K562 (cell line): ENCODE data around the gene ARMC2. TPM values are rescaled to one million over a fixed set of nuclear protein-coding genes. Genes with fewer than 3 reads are reported as not detected.

Source experiments
- ATAC-seq: fragments of 200-7000 bp; cut with Tn5 transposase; 3 replicates; pipeline ENCODE4 v1.9.1; 2020; ENCODE audit warnings: moderate library complexity
- BruUV-seq: library from RNA; stranded (reverse); fragments of 400-500 nt; replicated peaks from 2 replicates; lab custom pipeline; 2021; lab: Mats Ljungman, UMichigan
- CTCF ChIA-PET: fragments of 300-600 bp; formaldehyde crosslinking; extraction: SDS; loops from one replicate; lab custom pipeline; 2021; ENCODE audit warnings: low intra/inter-chr PET ratio; lab: Yijun Ruan, JAX
- POLR2A ChIA-PET: fragments of 300-600, 350-650 bp; sonication (Branson Sonifier 250); formaldehyde crosslinking; extraction: SDS; loops from one replicate; lab custom pipeline; 2021; ENCODE audit warnings: antibody characterized with exemption, inconsistent platforms; lab: Yijun Ruan, JAX
- DNase-seq, 4 experiments: peaks; one replicate each; pipeline versions ENCODE4 v3.0.0 to v3.0.0-alpha.2; 2011 to 2018; ENCODE audit warnings: low spot score in 3 of 4, mixed read lengths in 3 of 4; ENCODE audit errors: extremely low read depth in 1 of 4
- FAIRE-seq: peaks from 2 replicates; lab custom pipeline; 2011; peaks lifted over from hg19 to GRCh38; lab: Jason Lieb, UNC
- H2AFZ ChIP-seq: 2 replicates; pipeline ENCODE4 v1.6.0; 2011; ENCODE audit warnings: low read depth, low read length, control low read depth, inconsistent platforms
- H3K27ac ChIP-seq: fragments of 200-600 bp; 3 replicates; pipeline ENCODE4 v1.8.0; 2011; ENCODE audit warnings: low read depth, mild to moderate bottlenecking, control low read depth, inconsistent platforms, low read length, moderate library complexity, mixed read lengths; ENCODE audit errors: extremely low read depth
- H3K27me3 ChIP-seq, 2 experiments: fragments of 300-600 bp in 1 of 2; 2 replicates in 1 of 2; 3 replicates in 1 of 2; pipeline versions ENCODE4 v1.6.0 to v1.8.0; 2011; ENCODE audit warnings: inconsistent platforms in 2 of 2, low read length in 2 of 2, mild to moderate bottlenecking in 1 of 2, mixed read lengths in 1 of 2, moderate library complexity in 1 of 2; ENCODE audit not compliant: control insufficient read depth in 2 of 2, insufficient read depth in 2 of 2
- H3K36me3 ChIP-seq: fragments of 300-600 bp; 3 replicates; pipeline ENCODE4 v1.8.0; 2011; ENCODE audit warnings: mild to moderate bottlenecking, low read length, inconsistent platforms; ENCODE audit not compliant: control insufficient read depth, insufficient read depth
- H3K4me1 ChIP-seq, 2 experiments: fragments of 200-600 bp in 1 of 2; replicated peaks in 1 of 2; 2 replicates in 1 of 2; 3 replicates in 1 of 2; pipeline versions ENCODE4 v1.5.1 to v1.8.0; 2011; ENCODE audit warnings: inconsistent platforms in 2 of 2, low read length in 2 of 2, mild to moderate bottlenecking in 1 of 2, mixed read lengths in 1 of 2, moderate library complexity in 1 of 2; ENCODE audit not compliant: control insufficient read depth in 2 of 2, insufficient read depth in 2 of 2
- H3K4me2 ChIP-seq: 2 replicates; pipeline ENCODE4 v1.6.1; 2011; ENCODE audit warnings: low read length, control low read depth, inconsistent platforms, mixed read lengths; ENCODE audit not compliant: insufficient read depth
- H3K4me3 ChIP-seq: fragments of 200-600 bp; sonication (generic), shearing (Covaris generic); 2 replicates; pipeline ENCODE4 v1.5.1; 2016; ENCODE audit warnings: control low read depth, inconsistent platforms
- H3K79me2 ChIP-seq: fragments of 200-600 bp; 3 replicates; pipeline ENCODE4 v1.8.0; 2011; ENCODE audit warnings: low read length, inconsistent platforms; ENCODE audit not compliant: control insufficient read depth, insufficient read depth
- H3K9ac ChIP-seq, 2 experiments: 2 replicates each; pipeline versions ENCODE4 v1.6.0 to v1.6.1; 2011; ENCODE audit warnings: low read depth in 2 of 2, low read length in 2 of 2, control low read depth in 1 of 2, inconsistent platforms in 1 of 2, mild to moderate bottlenecking in 1 of 2, mixed read lengths in 1 of 2; ENCODE audit not compliant: insufficient read depth in 1 of 2
- H3K9me1 ChIP-seq: one replicate; pipeline ENCODE4 v1.6.0; 2011; ENCODE audit warnings: inconsistent platforms, mild to moderate bottlenecking, low read length, moderate library complexity; ENCODE audit not compliant: control insufficient read depth, insufficient read depth
- H3K9me3 ChIP-seq: replicated peaks from 2 replicates; pipeline ENCODE4 v1.5.1; 2011; ENCODE audit warnings: low read depth, low read length, inconsistent platforms; ENCODE audit not compliant: control insufficient read depth, insufficient read depth
- H4K20me1 ChIP-seq: replicated peaks from 2 replicates; pipeline ENCODE4 v1.6.1; 2011; ENCODE audit warnings: low read length, inconsistent platforms, mixed read lengths; ENCODE audit not compliant: control insufficient read depth, insufficient read depth
- C11orf30 ChIP-seq: fragments of 450-650 bp; IDR thresholded peaks from 2 replicates; pipeline ENCODE4 v1.6.1; 2016; ENCODE audit warnings: low read depth, mild to moderate bottlenecking
- CCAR2 ChIP-seq: fragments of 200-400 bp; formaldehyde crosslinking; IDR thresholded peaks from 2 replicates; pipeline ENCODE4 v1.6.1; 2017; ENCODE audit warnings: mild to moderate bottlenecking, low read depth, low read length
- FOXK2 ChIP-seq, 2 experiments: fragments of 450-650 bp; IDR thresholded peaks in 1 of 2; conservative IDR thresholded peaks in 1 of 2; 2 replicates each; pipeline ENCODE4 v1.6.1; 2016; ENCODE audit warnings: low read depth in 2 of 2, mild to moderate bottlenecking in 1 of 2
- HLTF ChIP-seq: fragments of 450-650 bp; IDR thresholded peaks from 2 replicates; pipeline ENCODE4 v1.6.1; 2016
- L3MBTL2 ChIP-seq: fragments of 450-650 bp; IDR thresholded peaks from 2 replicates; pipeline ENCODE4 v1.6.1; 2016; ENCODE audit warnings: mild to moderate bottlenecking, moderate library complexity
- MAZ ChIP-seq, 2 experiments: fragments of 450-650 bp in 1 of 2; sonication (generic) in 1 of 2; formaldehyde crosslinking; IDR thresholded peaks in 1 of 2; conservative IDR thresholded peaks in 1 of 2; 2 replicates each; pipeline versions ENCODE4 v1.4.0 to v1.5.0; 2020; ENCODE audit warnings: mild to moderate bottlenecking in 1 of 2, missing genetic modification reagents in 1 of 2
- MCM7 ChIP-seq, 2 experiments: fragments of 450-650 bp; IDR thresholded peaks; 2 replicates each; pipeline ENCODE4 v1.6.1; 2016 to 2018
- RBM15 ChIP-seq: fragments of 200-400 bp; formaldehyde crosslinking; IDR thresholded peaks from 2 replicates; pipeline ENCODE4 v1.6.1; 2018; ENCODE audit warnings: mild to moderate bottlenecking, low read length, moderate library complexity; ENCODE audit not compliant: insufficient read depth
- SMAD1 ChIP-seq: fragments of 150-350 bp; IDR thresholded peaks from 2 replicates; pipeline ENCODE4 v1.6.1; 2014; ENCODE audit warnings: low read length, low read depth; ENCODE audit not compliant: partially characterized antibody
- SOX6 ChIP-seq: fragments of 450-650 bp; IDR thresholded peaks from 2 replicates; pipeline ENCODE4 v1.6.1; 2014; ENCODE audit warnings: mild to moderate bottlenecking
- SRSF1 ChIP-seq: fragments of 200-400 bp; formaldehyde crosslinking; IDR thresholded peaks from 2 replicates; pipeline ENCODE4 v1.6.1; 2017; ENCODE audit warnings: mild to moderate bottlenecking, low read depth, low read length, moderate library complexity
- TSC22D4 ChIP-seq: fragments of 450-650 bp; IDR thresholded peaks from 2 replicates; pipeline ENCODE4 v1.6.1; 2016; ENCODE audit warnings: missing genetic modification characterization, missing biosample characterization, control low read depth
- ZNF282 ChIP-seq: sonication (generic); formaldehyde crosslinking; IDR thresholded peaks from 2 replicates; pipeline ENCODE4 v1.8.1; 2023; ENCODE audit warnings: missing genetic modification reagents
- ZNF668 ChIP-seq: fragments of 250-450 bp; sonication (Bioruptor Pico); IDR thresholded peaks from 2 replicates; pipeline ENCODE4 v1.8.0; 2022; ENCODE audit warnings: mild to moderate bottlenecking, inconsistent platforms
- whole genome bisulfite sequencing: fragments of 100-300 bp; shearing (Covaris generic); methylation state at CpG from one replicate; pipeline ENCODE4 v1.1.6; 2016; ENCODE audit warnings: low coverage, mixed read lengths; ENCODE audit not compliant: insufficient coverage; ENCODE audit errors: missing lambda C conversion rate; 5-methylcytosine and 5-hydroxymethylcytosine counted together
- in situ Hi-C: fragments of 300-500 bp; cut with MboI; formaldehyde crosslinking; loops from 4 replicates; pipeline ENCODE4 v1.15.0; 2018; ENCODE audit warnings: inconsistent platforms, mixed read lengths
- intact Hi-C: fragments of 100-400 bp; cut with micrococcal nuclease; formaldehyde crosslinking; loops from 2 replicates; pipeline ENCODE4 v1.14.2; 2022
- polyA plus RNA-seq, 8 experiments: library from polyadenylated mRNA; depleted of rRNA in 4 of 8; stranded (reverse) in 5 of 8; unstranded in 3 of 8; fragments of >200 nt; fragmentation: Nextera tagmentation in 2 of 8; fragmentation: Illumina TruSeq in 1 of 8; extraction: Ambion mirVana in 2 of 8; extraction: Trizol in 1 of 8; gene quantifications; 2 replicates each; pipeline versions ENCODE4 v1.2.1 to v1.2.3, GENCODE V29; 2011 to 2014; ENCODE audit warnings: inconsistent platforms in 1 of 8, missing spikeins in 1 of 8
- total RNA-seq, 7 experiments: library from RNA; depleted of rRNA in 6 of 7; stranded (reverse); fragments of >200 nt in 6 of 7; fragmentation: Illumina TruSeq in 2 of 7; extraction: Trizol in 2 of 7; gene quantifications; 2 replicates each; pipeline versions ENCODE4 v1.2.1 to v1.2.3, GENCODE V29; 2011 to 2021; ENCODE audit warnings: low replicate concordance in 1 of 7
- TF ChIP-seq, protein P1 (sequence below): fragments of 450-650 bp; formaldehyde crosslinking; IDR thresholded peaks from 2 replicates; pipeline ENCODE4 v1.4.0; 2022; ENCODE audit warnings: missing genetic modification characterization
- TF ChIP-seq, protein P2 (sequence below): fragments of 250-450 bp; sonication (Bioruptor Pico); IDR thresholded peaks from 2 replicates; pipeline ENCODE4 v1.8.0; 2022; ENCODE audit warnings: inconsistent platforms, mild to moderate bottlenecking, moderate library complexity, borderline replicate concordance
- TF ChIP-seq, protein P3 (sequence below), 2 experiments: fragments of 250-450 bp in 1 of 2; fragments of 450-650 bp in 1 of 2; sonication (Bioruptor Pico) in 1 of 2; IDR thresholded peaks; 2 replicates each; pipeline versions ENCODE4 v1.6.1 to v1.8.0; 2016 to 2021; ENCODE audit warnings: mild to moderate bottlenecking in 2 of 2, moderate library complexity in 2 of 2, missing compliant biosample characterization in 1 of 2, missing genetic modification characterization in 1 of 2
- TF ChIP-seq, protein P4 (sequence below): fragments of 200-800 bp; sonication (Bioruptor generic); IDR thresholded peaks from 2 replicates; pipeline ENCODE4 v1.6.1; 2017; ENCODE audit warnings: missing genetic modification characterization, missing compliant biosample characterization

The ARMC2 gene
- total and polyA plus RNA-seq, 9 of the 15 experiments (the other 6 are each of a cell fraction or from before 2014, with no cell fraction given), result 0.14 to 3.0 (median 0.82) TPM

DNA sequence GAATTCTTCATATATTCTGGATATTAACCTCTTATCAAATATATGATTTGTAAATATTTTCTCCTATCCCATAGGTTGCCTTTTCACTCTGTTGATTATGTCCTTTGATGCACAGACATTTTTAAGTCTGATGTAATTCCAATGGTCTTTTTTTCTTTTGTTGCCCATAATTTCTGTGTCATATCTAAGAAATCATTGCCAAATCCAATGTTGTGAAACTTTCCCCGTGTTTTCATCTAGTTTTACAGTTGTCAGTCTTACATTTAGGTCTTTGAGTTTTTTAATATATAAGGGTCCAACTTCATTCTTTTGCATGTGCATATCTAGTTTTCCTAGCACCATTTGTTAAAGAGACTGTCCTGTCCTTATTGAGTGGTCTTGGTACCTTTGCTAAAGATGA is 134.9 kb downstream of the ARMC2 start:
- POLR2A ChIA-PET, result no interaction called here
- TF ChIP-seq, protein P1, sequence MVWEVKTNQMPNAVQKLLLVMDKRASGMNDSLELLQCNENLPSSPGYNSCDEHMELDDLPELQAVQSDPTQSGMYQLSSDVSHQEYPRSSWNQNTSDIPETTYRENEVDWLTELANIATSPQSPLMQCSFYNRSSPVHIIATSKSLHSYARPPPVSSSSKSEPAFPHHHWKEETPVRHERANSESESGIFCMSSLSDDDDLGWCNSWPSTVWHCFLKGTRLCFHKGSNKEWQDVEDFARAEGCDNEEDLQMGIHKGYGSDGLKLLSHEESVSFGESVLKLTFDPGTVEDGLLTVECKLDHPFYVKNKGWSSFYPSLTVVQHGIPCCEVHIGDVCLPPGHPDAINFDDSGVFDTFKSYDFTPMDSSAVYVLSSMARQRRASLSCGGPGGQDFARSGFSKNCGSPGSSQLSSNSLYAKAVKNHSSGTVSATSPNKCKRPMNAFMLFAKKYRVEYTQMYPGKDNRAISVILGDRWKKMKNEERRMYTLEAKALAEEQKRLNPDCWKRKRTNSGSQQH, result no peak
- TF ChIP-seq MCM7 (IDR thresholded peaks at IDR 0.05) (no peak), MAZ (CRISPR knock-in tag; conservative IDR thresholded peaks at IDR 0.05 in 1 of 2, IDR thresholded peaks at IDR 0.05 in 1 of 2) (no peak), ZNF668 (no peak), SMAD1 (no peak), RBM15 (no peak), HLTF (no peak), ZNF282 (CRISPR knock-in tag) (no peak), CCAR2 (no peak), C11orf30 (no peak), FOXK2 (conservative IDR thresholded peaks at IDR 0.05 in 1 of 2, IDR thresholded peaks at IDR 0.05 in 1 of 2; ENCODE audit: low read depth in 2 of 2) (no peak), SRSF1 (no peak), SOX6 (no peak), L3MBTL2 (no peak), TSC22D4 (no peak)
- TF ChIP-seq, protein P2, sequence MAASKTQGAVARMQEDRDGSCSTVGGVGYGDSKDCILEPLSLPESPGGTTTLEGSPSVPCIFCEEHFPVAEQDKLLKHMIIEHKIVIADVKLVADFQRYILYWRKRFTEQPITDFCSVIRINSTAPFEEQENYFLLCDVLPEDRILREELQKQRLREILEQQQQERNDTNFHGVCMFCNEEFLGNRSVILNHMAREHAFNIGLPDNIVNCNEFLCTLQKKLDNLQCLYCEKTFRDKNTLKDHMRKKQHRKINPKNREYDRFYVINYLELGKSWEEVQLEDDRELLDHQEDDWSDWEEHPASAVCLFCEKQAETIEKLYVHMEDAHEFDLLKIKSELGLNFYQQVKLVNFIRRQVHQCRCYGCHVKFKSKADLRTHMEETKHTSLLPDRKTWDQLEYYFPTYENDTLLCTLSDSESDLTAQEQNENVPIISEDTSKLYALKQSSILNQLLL, result no peak
- TF ChIP-seq, protein P3, sequence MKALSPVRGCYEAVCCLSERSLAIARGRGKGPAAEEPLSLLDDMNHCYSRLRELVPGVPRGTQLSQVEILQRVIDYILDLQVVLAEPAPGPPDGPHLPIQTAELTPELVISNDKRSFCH (CRISPR knock-in tag; IDR thresholded peaks at IDR 0.05), result no peak
- TF ChIP-seq, protein P3 (tag; IDR thresholded peaks at IDR 0.05), result no peak
- TF ChIP-seq, protein P4, sequence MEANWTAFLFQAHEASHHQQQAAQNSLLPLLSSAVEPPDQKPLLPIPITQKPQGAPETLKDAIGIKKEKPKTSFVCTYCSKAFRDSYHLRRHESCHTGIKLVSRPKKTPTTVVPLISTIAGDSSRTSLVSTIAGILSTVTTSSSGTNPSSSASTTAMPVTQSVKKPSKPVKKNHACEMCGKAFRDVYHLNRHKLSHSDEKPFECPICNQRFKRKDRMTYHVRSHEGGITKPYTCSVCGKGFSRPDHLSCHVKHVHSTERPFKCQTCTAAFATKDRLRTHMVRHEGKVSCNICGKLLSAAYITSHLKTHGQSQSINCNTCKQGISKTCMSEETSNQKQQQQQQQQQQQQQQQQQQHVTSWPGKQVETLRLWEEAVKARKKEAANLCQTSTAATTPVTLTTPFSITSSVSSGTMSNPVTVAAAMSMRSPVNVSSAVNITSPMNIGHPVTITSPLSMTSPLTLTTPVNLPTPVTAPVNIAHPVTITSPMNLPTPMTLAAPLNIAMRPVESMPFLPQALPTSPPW (CRISPR knock-in tag), result no peak

More for the DNA sequence above, 134.9 kb downstream of the ARMC2 start:
- Histone ChIP-seq H3K4me3 (no peak overlapping the region), H3K36me3 (no peaks in the 10 kb centered on the region; the same call in 2 of the 3 replicates), H3K9me1 (no peaks in the 10 kb centered on the region), H3K79me2 (no peaks in the 10 kb centered on the region), H3K9me3 (no peaks in the 10 kb centered on the region), H3K4me2 (no peak overlapping the region), H2AFZ (no peak overlapping the region), H3K27ac (no peak overlapping the region), H3K27me3 (no peaks in the 10 kb centered on the region; a peak in 1 of 5 replicates), H3K9ac (no peak overlapping the region), H3K4me1 (no peaks in the 10 kb centered on the region), H4K20me1 (no peaks in the 10 kb centered on the region)
- DNase-seq, result no peak
- in situ Hi-C loops (no loop called here), intact Hi-C loops (no loop called here)
- no peak for ATAC-seq
- 6% methylated on average over 1 of the region's 1 CpG for WGBS
- CTCF ChIA-PET, result no interaction called here
- no TSS peak for BruUV-seq
- FAIRE-seq, result no peak
